ENCODE results near the gene RPUSD3.

Gene RPUSD3

GRCh38 chr3:9804996-9805395 is 38.8 kb downstream of the RPUSD3 start:
- no peak for DNase-seq (ENCODE audit: low spot score)

DNA sequence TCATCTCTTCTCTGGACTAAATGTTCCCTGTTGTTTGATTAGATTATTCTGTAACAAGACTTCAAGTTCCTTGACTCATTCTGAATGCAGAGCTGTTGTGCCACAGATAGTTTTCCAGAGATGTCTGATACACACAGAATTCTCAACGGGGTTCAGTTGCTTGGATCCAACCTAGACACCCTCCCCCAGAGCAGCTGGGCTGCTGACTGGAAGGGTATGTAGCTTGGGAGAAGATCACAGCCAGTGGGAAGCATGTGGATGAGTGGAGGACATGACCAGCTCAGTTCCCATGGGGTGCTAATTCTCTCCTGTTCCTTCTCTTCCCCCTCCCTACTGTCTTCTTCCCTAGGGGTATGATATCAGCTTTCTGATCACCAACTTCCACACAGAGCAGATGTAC is 40.3 kb downstream of the RPUSD3 start:
- DNase-seq (ENCODE audit: low spot score): peak; percentile 59

DNA sequence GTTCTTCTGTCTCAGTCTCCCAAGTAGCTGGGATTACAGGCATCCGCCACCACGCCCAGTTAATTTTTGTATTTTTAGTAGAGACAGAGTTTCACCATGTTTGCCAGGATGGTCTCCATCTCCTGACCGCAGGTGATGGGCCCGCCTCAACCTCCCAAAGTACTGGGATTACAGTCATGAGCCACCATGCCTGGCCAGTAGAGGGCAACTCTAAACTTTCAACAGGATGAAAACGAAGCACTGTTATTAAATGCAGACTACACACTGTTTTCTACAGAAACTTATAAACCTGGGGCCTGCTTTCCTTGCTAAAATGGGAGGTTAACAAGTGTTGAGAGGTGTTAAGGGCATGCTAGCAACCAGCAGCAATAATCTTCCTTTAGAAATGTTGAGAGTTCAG is 43.3 kb downstream of the RPUSD3 start:
- no peak for DNase-seq (ENCODE audit: low spot score)

DNA sequence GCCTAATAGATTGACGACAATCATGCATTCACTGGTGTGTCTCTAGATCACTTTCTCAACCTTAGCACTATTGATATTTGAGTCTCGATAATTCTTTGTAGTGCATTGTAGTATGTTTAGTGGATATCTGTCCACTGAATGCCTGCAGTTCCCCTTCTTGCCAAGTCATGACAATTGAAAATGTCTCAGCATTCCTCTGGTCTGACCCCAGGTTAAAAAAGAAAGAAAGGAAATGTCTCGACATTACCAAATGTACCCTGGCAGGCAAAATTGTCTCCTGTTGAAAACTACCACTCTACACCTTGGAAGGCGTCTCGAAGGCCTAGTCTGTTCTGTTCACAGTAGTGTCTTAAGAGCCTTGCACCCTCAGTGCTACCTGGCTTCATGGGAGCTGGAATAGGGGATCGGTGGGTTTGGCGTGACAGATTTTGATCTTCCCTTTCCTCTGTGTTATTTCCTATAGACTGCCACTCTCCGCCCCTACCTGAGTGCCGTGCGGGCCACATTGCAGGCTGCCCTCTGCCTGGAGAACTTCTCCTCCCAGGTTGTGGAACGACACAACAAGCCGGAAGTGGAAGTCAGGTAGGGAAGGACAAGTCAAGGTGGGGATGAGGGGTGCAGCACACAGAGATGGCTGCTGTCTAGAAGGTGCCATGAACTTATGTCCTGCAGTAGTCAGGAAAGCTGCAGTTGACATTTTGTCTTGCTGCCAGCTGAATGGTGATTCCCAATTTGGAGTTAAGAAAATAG is 46.4 kb downstream of the RPUSD3 start:
- no peak for DNase-seq (ENCODE audit: low spot score)

DNA sequence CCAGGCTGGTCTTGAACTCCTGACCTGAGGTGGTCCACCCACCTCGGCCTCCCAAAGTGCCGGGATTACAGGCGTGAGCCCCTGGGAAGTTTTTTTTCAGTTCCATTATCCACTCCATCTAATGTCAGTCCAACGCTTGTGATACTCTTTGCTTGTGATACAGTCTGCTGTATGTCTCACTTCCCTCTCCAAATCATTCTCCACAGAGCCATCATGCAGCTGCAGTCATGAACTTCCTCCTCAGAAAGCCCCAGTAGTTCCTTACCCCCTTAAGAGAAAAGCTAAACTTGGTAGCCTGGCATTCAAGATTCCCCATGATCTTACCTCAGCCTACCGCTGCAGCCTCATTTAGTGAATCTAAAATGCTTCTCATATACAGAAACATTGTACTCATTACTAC is 48.6 kb downstream of the RPUSD3 start:
- DNase-seq (ENCODE audit: low spot score): no peak

GRCh38 chr3:9794400-9794799 is 49.4 kb downstream of the RPUSD3 start:
- DNase-seq (ENCODE audit: low spot score): no peak

- DNase-seq (ENCODE audit: low spot score): no peak
These were observed 50.5 kb downstream of the RPUSD3 start for GRCh38 chr3:9793161-9793781.

DNA sequence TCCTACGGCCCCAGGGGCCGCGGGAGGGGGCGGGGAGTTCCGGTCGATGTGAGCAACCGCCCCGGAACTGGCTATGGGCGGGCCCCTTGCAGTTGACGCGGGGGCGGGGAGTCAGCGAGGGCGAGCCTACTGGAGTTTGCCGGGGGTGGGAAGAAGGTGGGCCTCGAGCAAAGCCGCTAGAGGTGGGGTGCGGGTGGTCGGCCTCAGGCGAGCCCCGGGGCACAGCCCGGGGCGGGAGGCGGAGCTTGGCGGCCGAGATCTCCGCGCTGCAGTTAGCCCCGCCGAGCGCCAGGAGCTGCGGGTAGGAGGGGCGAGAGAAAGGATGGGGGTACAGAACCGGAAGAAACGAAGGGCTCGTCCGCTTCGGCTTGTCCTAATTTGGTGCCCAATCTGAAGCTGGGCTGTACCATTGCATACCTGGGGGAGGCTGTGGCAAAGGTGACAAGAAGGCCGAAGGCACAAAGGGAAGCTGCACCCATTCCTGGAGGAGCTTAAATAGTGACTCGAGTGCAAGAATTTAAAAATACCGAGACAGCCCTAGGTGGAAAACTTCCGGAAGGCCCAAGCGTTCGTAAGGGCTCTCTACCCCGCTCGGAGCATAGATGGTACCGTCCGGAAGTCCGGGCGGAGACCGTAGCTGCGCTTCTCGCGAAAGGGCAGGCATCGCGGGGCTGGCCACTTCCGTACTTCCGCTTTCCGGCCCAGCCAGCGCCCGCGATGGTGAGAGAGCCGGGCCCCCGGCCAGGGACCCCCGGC is 51.2 kb downstream of the RPUSD3 start, which contains the start of the genes ARPC4 and TADA3:
Gene ARPC4 (plus strand): TSS at position 678 of the 756 bp plus-strand sequence. CDS start 40 bp downstream, at position 718.
Gene TADA3 (minus strand): TSS at position 69 of the 756 bp plus-strand sequence. CDS start 1,007 bp downstream, outside the sequence.
- DNase-seq (ENCODE audit: low spot score): peak; percentile 97

- DNase-seq (ENCODE audit: low spot score): no peak
These were observed 51.9 kb downstream of the RPUSD3 start for GRCh38 chr3:9791790-9792404.

DNA sequence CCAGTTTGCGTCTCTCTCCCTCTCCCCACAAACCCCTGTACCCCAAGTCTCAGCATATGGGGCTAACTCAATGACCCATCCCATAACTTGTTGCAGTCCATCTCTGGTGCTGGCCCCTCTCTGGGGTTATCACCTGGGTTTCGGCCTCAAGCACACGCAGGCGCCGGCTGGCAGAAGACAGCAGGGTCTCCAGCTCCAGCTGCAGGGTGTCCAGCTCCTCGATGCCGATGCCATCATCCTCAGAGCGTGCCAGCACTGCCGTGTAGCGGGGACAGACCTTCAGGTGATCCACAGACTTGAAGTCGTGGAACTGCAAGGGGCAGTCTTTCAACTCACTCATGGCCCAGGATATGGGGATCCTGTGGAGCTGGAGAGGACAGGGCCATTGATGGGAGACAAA is 52.7 kb downstream of the RPUSD3 start:
- no peak for DNase-seq (ENCODE audit: low spot score)

Measured in Ammon's horn (tissue), 1 donor.